Kidney capillary endothelial cell (primary cell): ENCODE results near the gene ZNF33A.
"Not testable (repeated sequence)": the region's sequence is repeated elsewhere in the genome, so short reads cannot be mapped to it uniquely, and the experiment has no call there.

Experiments used
- DNase-seq: peaks from one replicate; pipeline ENCODE4 v3.0.0-alpha.2; 2018; ENCODE audit warnings: low spot score

Gene ZNF33A

DNA sequence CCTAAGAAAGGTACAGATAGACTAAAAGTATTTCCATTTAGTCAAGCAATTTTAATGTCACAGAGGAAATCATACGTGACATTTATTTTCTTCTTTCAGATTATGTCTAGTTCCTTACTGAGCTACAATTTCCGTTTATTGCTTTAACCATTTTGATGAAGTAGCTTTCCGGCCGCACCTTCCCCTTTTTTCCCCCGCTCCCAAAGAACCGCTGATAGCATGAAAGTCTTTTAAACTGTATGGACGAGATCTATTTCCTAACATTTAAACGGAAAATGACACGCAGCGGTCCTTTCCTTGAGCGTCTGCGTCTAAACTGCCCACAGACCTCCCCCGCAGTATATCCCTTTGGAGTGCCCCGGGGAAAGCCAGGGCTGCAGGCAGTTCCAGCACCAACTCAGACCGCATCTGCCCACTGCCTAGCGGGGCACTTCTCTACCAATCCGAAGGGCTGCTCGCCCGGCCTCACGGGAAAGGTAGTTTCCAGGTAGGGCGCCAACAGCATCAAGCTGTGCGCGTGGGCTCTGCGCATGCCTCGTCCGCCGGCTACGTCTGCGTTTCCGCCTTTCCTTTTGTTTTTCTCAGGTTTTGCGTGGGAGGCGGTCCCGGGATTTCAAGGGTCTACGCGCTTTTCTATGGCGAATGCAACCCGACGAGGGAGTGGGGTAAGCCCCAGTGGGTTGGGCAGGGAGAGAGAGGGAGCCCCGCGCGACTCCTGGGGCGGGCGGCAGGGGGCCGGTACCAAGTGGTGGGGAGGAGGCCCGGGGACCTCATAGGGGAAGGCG, at the start of gene ZNF33A:
TSS of gene ZNF33A (plus strand) at position 557 of the 785 bp plus-strand sequence. CDS start 1,667 bp downstream, outside the sequence.
- peak; percentile 73 for DNase-seq

DNA sequence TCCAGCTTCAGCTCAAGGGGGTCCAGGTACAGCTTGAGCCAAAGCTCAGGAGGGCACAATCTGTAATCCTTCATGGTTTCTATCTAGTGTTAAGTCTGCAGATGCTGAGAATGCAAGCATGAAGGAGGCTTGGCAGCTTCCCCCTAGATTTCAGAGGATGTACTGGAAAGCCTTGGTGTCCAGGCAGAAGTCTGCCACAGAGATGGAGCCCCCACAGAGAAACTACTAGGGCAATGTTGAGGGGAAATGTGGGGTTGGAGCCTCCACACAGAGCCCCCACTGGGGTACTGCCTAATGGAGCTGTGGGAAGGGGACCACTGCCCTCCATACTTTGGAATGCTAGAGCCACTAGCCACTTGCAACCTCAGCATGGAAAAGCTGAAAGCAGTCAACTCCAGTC, 45.5 kb upstream of the ZNF33A start:
- DNase-seq, result no peak

DNA sequence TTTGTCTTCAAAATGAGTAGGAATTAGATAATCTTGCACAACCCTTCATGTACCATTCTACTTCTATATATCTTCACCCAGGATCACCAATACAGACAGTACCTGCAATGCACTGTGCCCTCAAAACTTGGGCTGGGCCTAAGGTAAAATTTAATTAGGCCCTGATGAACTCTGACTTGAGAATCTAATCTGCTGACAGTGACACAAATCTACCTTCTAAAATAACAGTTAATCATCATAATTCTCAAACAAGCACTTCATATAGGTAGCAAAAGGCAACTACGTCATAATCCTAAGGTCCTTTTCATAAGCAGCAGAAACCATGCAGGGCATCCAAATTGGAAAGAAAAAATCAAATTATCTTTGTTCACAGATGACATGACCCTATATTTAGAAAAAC, 38.1 kb upstream of the ZNF33A start:
- DNase-seq, result no peak

DNA sequence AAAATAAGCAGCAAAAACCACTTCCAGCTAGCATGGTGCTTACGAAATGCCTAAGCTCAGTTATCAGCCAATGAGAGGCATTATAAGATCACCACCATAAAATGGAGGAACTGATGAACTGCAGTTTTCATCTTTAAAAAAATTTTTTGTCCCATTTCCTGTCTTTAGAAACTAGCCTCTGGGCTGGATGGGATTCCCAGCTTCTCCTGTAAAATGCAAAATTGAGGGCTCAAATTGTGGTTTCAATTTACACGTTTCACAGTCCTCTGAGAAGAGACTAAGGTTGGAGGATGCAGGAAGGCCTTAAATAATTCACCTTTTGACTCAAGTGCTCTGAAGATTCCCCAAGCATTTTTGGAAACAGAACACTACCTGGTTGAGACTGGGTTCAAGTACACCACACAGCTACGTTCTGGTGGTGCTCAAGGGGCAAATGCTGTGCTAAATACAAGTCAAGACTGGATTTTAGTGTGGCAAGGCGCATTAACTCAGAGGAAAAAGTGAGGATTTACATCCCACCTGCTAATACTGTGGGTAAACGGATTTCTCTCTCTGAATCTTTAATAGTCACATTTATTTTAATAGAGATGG, 35.0 kb upstream of the ZNF33A start:
- peak; percentile 0 for DNase-seq

DNA sequence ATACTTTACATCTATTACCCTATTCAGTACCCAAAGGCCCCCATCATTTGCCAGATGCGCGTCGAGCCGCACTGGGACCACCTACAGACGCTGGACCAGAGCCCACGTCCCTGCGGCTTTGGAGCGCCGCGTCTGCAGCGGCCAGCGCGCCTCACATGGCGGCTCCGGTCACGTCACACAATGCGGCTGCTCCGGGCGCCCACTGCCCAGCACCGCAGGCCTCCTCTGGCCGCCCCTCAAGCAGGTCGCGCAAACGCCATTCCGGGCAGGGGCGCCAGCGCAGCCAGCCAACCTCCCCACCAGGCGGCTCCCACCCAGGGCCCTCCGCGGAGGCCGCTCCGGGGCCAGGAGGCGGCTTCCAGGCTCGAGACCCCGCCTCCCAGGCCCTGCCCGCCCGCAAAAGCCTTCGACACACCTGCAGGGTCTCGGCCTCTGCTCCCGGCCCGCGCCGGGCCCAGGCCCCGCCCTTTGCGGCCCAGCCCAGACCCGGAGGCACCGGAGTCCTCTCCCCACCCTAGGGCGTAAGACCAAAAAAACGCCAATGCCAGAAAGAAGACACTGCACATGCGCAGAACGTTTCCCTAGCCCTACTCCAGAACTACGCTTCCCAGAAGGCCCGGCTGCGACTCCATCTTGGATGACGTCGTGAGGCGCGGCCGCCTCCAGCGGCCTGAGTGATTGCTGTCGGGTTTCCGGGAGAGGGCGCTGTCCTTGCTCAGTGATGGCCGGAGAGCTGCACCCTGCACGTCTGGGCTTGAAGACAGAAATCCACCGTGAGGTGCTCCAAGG, 34.2 kb upstream of the ZNF33A start, which contains the start of gene ZNF25:
TSS of gene ZNF25 (minus strand) at position 557 of the 789 bp plus-strand sequence. CDS start 4,925 bp downstream, outside the sequence.
- DNase-seq, result peak; percentile 96

DNA sequence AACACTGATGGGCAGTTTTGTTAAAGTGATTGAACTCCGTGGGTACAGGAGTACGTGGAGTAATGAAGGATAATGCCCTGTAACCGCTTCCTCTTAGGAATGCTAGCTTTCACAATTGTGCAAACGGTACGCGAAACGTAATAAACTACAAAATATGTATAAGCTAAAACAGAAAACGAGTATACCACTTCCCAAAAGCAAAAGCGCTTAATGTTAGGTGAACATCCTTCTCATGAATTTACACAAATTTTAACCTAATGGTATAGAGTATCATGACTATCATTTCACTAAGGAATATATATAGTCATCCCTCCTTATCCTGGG, 33.6 kb upstream of the ZNF33A start:
- no peak for DNase-seq

DNA sequence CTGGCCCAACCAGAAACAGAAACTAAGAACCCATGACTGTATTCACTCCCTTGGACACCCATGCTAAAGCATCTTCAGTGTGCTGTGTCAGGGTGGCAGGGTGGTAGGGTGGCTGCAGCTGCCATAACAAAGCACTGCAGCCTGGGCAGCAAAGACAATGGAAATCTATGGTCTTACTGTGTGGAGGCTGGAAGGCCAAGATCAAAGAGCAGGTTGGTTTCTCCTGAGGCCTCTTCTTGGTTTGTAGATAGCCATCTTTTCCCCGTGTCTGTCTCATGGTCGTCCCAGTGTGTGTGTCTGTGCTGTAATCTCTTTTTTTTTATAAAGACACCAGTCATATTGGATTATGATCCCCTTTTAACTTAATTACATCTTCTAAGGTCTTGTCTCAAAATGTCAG, 18.8 kb upstream of the ZNF33A start:
- DNase-seq, result no peak

DNA sequence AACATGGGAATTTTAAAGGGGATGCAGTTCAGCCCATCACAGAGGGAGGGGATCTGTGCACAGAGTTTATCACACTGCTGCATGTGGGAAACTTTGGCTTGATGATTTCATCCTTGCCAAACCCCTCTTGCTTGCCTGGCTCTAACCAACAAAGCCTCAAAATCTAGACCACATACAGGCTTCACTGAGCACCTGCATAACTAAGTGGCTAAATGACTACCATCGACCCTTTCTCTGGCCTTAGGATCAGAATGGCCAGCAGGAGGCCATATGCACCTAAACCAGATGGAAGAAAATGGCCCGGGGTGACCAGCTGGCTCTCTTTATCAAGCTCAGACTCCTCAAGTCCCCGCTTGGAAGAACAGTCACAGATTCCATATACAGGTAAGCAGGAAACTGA, 18.4 kb upstream of the ZNF33A start:
- no peak for DNase-seq

DNA sequence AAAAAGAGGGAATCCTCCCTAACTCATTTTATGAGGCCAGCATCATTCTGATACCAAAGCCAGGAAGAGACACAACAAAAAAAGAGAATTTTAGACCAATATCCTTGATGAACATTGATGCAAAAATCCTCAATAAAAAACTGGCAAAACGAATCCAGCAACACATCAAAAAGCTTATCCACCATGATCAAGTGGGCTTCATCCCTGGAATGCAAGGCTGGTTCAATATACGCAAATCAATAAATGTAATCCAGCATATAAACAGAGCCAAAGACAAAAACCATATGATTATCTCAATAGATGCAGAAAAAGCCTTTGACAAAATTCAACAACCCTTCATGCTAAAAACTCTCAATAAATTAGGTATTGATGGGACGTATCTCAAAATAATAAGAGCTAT, 11.6 kb upstream of the ZNF33A start:
- DNase-seq, result not testable (repeated sequence)

DNA sequence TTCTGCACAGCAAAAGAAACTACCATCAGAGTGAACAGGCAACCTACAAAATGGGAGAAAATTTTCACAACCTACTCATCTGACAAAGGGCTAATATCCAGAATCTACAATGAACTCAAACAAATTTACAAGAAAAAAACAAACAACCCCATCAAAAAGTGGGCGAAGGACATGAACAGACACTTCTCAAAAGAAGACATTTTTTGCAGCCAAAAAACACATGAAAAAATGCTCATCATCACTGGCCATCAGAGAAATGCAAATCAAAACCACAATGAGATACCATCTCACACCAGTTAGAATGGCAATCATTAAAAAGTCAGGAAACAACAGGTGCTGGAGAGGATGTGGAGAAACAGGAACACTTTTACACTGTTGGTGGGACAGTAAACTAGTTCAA, 10.0 kb upstream of the ZNF33A start:
- DNase-seq, result not testable (repeated sequence)

DNA sequence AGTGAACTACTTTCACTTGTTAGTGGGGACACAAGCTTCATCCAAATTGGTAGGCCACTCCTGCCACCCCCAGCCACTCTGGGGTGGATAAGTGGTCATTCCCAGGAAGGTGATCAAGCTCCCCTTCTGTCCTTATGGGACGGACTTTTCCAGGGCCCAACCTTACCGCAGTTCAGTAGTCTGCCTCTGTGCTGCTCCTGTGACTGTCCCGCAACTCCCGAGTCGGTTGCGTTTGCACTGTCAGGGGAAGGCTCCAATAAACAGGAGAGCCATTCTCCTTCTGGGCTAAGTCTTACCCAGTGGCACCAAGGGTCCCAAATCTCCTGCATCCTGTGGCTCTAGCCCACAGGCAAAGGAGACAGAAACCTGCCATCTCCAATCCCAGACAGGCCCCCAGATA, 7.4 kb upstream of the ZNF33A start:
- DNase-seq, result no peak

DNA sequence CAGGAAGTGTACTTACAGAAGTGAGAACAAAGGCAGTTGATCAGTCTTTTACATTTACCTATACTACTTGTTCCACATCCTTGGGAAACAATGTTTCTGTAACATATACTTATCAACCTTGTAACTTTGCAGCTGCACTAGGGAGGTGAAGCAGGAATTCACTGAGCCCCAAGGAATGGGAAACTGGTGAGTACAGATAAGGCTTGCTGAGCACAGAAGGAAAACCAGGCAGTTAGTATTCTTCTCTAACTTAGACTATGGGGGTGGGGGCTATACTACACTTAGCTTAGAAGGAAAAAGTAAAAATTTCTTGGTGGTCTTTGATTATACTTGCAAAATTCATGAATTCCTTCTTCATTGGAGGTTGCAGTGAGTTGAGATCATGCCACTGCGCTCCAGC, 6.9 kb upstream of the ZNF33A start:
- DNase-seq, result no peak

DNA sequence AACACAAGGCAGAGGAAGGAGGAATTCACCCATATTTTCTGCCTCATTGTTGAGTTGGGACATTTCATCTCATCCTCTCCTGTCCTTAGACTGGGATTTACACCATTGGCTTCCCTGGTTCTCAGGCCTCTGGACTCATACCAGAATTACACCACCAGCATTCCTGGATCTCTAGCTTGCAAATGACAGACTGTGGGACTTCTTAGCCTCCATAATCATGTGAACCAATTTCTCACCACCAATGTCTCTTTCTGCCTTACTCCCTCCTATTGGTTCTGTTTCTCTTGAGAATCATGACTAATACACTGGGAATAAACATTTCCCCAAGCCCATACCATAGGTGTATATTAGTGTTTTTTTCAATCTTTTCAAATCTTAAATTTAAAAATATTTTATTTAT, 2.9 kb upstream of the ZNF33A start:
- DNase-seq, result no peak

DNA sequence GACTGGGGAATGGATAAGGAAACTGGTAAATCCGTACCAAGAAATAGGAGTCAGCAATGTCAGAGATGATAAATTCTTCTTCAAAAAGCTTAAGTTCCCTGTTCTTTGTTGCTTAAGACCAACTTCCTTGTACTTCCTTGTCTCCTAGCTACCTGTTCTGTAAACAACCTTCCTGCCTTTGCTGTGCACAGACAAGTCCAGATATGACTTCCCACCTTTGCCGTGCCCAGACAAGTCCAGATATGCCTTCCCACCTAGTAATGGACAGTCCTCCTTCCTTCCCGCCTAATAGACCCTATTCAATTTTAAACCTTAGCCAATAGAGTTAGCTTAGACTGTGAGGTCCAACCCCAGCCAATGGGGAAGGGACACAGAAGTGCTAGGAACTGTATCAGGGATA, 2.5 kb upstream of the ZNF33A start:
- DNase-seq, result no peak

DNA sequence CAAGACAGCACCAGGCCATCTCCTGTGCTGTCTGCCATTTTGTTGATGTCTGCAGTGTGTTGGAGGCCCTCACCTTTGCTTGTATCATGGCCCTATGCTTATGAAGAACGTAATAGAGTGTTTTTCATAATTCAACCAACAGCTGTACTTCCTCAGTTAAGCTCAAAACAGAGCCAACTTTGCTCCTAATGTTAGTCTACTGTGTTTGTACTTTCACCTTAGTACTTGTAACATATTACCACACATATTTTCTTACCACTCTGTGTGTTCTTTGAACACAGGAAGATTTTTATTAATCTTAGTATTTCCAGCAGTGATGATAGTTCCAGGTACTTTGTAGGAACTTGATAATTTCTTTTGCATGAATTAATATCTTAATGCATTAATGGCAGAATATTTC, 5.9 kb downstream of the ZNF33A start:
- no peak for DNase-seq

DNA sequence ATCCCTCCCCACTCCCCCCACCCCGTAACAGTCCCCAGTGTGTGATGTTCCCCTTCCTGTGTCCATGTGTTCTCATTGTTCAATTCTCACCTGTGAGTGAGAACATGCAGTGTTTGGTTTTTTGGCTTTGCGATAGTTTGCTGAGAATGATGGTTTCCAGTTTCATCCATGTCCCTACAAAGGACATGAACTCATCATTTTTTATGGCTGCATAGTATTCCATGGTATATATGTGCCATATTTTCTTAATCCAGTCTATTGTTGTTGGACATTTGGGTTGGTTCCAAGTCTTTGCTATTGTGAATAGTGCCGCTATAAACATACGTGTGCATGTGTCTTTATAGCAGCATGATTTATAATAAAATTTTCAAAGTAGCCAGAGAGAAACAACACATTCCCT, 8.6 kb downstream of the ZNF33A start:
- not testable (repeated sequence) for DNase-seq

DNA sequence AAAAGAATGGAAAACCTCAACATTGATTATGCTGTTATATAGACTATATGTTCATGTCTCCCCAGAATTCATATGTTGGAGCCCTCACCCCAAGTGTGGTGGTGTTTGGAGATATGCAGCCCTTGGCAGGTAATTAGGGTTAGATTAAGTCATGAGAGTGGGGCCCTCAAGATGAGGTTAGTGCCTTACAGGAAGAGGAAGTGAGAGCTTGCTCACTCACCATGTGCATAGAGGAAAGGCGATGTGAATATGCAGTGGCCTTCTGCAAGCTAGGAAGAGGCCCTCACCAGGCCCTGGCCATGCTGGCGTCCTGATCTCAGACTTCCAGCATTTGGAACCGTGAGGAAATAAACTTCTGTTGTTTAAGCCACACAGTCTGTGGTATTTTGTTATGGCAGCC, 14.8 kb downstream of the ZNF33A start:
- peak; percentile 3 for DNase-seq

DNA sequence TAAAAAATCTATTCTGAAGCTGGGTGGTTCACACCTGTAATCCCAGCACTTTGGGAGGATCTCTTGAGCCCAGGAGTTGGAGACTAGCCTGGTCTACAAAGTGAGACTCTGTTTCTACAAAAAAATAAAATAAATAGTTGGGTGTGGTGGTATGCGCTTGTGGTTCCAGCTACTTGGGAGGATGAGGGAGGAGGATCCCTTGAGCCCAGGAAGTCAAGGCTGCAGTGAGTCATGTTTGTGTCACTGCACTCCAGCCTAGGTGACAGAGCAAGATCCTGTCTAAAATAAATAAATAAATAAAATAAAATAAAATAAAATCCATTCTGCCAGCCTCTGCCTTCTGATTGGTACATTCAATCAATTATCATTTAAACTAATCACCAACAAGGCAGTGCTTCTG, 17.5 kb downstream of the ZNF33A start:
- DNase-seq, result no peak

DNA sequence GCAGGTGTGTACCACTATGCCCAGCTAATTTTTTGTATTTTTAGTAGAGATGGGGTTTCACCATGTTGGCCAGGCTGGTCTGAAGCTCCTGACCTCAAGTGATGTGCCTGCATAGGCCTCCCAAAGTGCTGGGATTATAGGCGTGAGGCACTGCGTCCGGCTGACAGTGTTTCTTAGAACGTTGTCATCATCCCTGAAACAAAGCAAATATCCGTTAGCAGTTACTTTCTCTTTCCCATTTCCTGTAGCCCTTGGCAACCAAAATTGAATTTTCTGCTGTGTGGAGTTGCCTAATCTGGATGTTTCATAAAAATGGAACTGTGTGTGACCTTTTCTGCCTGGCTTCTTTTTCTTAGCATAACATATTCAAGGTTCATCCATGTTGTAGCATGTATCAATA, 22.4 kb downstream of the ZNF33A start:
- DNase-seq, result no peak

DNA sequence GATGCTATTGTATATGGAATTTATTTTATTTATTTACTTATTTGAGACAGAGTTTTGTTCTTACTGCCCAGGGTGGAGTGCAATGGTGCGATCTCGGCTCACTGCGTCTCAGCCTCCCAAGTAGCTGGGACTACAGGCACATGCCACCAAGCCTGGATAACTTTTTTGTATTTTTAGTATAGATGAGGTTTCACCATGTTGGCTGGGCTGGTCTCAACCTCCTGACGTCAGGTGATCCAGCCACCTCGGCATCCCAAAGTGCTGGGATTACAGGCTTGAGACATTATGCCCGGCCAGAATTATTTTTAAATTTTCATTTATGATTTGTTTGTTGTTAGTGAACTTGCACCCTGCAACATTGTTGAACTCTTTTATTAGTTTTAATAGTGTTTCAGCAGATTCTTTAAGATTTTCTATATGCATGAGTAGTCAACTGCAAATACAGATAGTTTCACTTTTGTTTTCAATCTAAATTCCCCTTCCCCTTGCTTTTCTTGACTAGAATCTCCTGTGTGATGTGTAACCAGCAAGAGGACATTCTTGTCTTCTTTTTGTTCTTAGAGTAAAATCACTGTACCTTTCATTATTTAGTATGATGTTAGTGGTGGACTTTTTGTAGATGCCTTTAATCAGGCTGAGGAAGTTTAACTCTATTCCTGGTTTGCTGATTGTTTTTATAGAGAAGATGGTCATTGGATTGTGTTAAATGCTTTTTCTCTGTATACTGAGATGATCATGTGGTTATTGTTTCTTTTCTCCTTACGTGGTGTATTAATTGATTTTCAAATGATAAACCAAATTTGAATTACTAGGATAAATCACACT, 27.8 kb downstream of the ZNF33A start:
- no peak for DNase-seq

DNA sequence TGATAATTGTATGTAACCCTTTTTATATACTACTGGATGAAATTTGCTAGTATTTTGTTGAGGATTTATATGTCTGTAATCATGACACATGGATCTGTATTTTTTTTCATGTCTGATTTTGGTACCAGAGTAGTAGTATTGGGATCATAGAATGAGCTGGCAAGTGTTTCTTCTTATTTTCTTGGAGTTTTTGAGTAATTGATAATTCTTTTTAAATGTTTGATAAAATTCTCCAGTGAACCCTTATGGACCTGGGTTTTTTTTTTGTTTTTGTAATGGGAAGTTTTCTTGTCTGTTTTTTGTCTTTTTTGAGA, 28.4 kb downstream of the ZNF33A start:
- DNase-seq, result no peak

DNA sequence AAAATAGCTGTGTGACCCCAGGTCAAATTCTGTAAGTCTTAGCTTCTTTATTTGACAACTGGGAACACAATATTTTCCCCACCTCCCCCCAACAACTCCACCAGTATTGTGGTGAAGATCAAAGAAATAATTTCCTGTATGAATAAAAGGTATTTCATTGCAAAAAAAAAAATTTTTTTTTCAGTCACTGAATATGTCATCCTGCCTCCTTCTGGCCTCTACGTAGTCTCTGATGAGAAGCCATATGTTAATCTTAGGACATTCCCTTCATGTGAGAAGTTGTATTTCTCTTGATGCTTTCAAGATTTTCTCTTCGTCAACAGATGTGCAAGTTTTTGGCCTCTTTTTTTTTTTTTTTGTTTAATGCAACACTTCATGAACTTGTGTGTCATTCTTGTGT, 33.0 kb downstream of the ZNF33A start:
- DNase-seq, result no peak
